CD4-positive, alpha-beta T cell (primary cell): Measurements from ENCODE around the gene BPGM. TPM values are rescaled to one million over a fixed set of nuclear protein-coding genes. Genes with fewer than 3 reads are reported as not detected.

Experiments
- ATAC-seq: fragments of 200-7000 bp; cut with Tn5 transposase; one replicate; pipeline ENCODE4 v1.10.0; 2022; ENCODE audit warnings: mild to moderate bottlenecking; ENCODE audit not compliant: poor library complexity
- CTCF ChIA-PET: fragments of 350-600 bp; sonication (Branson Sonifier 250); formaldehyde crosslinking; loops from one replicate; lab custom pipeline; 2021; ENCODE audit warnings: antibody characterized with exemption, inconsistent platforms; lab: Charles Lee
- POLR2A ChIA-PET: fragments of 350-600 bp; sonication (Branson Sonifier 250); formaldehyde crosslinking; loops from one replicate; lab custom pipeline; 2021; ENCODE audit warnings: antibody characterized with exemption, inconsistent platforms; lab: Charles Lee
- DNase-seq, 14 experiments: peaks; one replicate each; pipeline ENCODE4 v3.0.0-alpha.2; 2013 to 2020; ENCODE audit warnings: mixed read lengths in 2 of 14
- H3K27ac ChIP-seq, 2 donors: one replicate each; pipeline versions ENCODE4 v1.5.1 to v1.7.0; 2013; ENCODE audit warnings: low read length in 2 of 2, low read depth in 1 of 2, mild to moderate bottlenecking in 1 of 2
- H3K27me3 ChIP-seq, 2 experiments: 1 replicate in 1 of 2; 2 replicates in 1 of 2; pipeline versions ENCODE4 v1.6.1 to v1.7.0; 2013; ENCODE audit warnings: low read length in 2 of 2, control low read depth in 1 of 2, mild to moderate bottlenecking in 1 of 2, moderate library complexity in 1 of 2; ENCODE audit not compliant: insufficient read depth in 2 of 2, control insufficient read depth in 1 of 2
- H3K36me3 ChIP-seq: one replicate; pipeline ENCODE4 v1.6.1; 2013; ENCODE audit warnings: low read length, control low read depth; ENCODE audit not compliant: insufficient read depth
- H3K4me1 ChIP-seq: one replicate; pipeline ENCODE4 v1.6.1; 2013; ENCODE audit warnings: low read length, control low read depth; ENCODE audit not compliant: insufficient read depth
- H3K4me3 ChIP-seq: one replicate; pipeline ENCODE4 v1.5.1; 2013; ENCODE audit warnings: mild to moderate bottlenecking, low read length, moderate library complexity
- H3K9me3 ChIP-seq, 2 experiments: 1 replicate in 1 of 2; 2 replicates in 1 of 2; pipeline versions ENCODE4 v1.6.1 to v1.7.0; 2013; ENCODE audit warnings: low read length in 2 of 2, mild to moderate bottlenecking in 2 of 2, control low read depth in 1 of 2, moderate library complexity in 1 of 2; ENCODE audit not compliant: control insufficient read depth in 1 of 2, insufficient read depth in 1 of 2
- H3K27ac Mint-ChIP-seq: one replicate; pipeline ENCODE4 v1.8.0; 2020; ENCODE audit warnings: mixed read lengths
- H3K27me3 Mint-ChIP-seq: one replicate; pipeline ENCODE4 v1.8.0; 2021; ENCODE audit warnings: mixed read lengths
- H3K36me3 Mint-ChIP-seq: one replicate; pipeline ENCODE4 v1.8.0; 2021; ENCODE audit warnings: low read depth, mixed read lengths
- H3K4me1 Mint-ChIP-seq: one replicate; pipeline ENCODE4 v1.8.0; 2021; ENCODE audit warnings: low read depth, mixed read lengths
- H3K4me3 Mint-ChIP-seq: one replicate; pipeline ENCODE4 v1.8.0; 2020; ENCODE audit warnings: mild to moderate bottlenecking, mixed read lengths
- H3K9me3 Mint-ChIP-seq: one replicate; pipeline ENCODE4 v1.8.0; 2020; ENCODE audit warnings: mixed read lengths
- intact Hi-C, 2 experiments: fragments of 100-400 bp; cut with DNase I in 1 of 2; cut with micrococcal nuclease in 1 of 2; formaldehyde crosslinking; loops; one replicate each; pipeline versions ENCODE4 v1.15.1 to v1.9.0; 2023 to 2025; cut with DNase I, micrococcal nuclease
- total RNA-seq, 174 experiments: library from RNA in 2 of 174; stranded (reverse) in 2 of 174; gene quantifications; one replicate each; pipeline ENCODE4 v1.2.3 and lab custom pipeline; 2021 to 2026
- TF ChIP-seq, protein P1 (sequence below): fragments of 200-600 bp; IDR thresholded peaks from one replicate; pipeline ENCODE4 v1.8.0; 2022; ENCODE audit warnings: antibody characterized with exemption, mild to moderate bottlenecking

Gene BPGM
- total RNA-seq, 2 experiments from 2014 or later, result 46.3 to 46.6 TPM

DNA sequence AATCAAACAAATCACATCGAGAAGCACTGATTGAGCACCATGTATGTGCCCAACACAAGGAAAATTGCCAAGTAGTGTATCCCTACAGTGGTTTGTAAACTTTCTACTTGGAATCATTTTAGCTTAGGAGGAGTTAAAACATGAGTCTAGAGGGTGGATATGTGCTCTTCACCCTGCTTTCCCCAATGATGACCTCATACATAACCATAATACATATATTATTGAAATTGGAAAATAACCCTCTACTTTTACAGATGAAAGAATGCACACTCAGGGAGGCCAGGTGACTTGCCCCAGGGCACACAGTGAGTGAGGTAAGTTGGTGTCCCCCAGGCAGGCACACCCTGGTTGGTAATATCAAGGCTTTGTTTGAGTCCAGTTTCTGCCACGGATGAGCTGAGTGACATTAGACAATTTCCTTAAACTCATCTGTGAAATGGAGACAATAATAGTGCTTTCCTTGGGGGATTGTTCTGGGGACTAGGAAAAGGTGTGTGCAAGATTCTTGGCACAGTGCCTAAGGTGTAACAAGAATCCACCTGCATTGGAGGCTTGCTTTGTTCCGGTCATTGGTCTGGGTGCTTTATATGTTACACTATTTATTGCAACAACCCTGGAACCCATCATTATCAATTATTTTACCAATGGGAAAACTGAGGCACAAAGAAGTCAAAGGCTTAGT is 50.7 kb downstream of the BPGM start:
- ATAC-seq (no peak), DNase-seq (no peak)
- Histone ChIP-seq H3K27me3 (no peaks in the 10 kb centered on the region), H3K36me3 (no peaks in the 10 kb centered on the region), H3K4me1 (peaks cover under 1% of the 10 kb centered on the region), H3K4me3 (no peak overlapping the region), H3K27ac (no peak overlapping the region), H3K9me3 (no peaks in the 10 kb centered on the region)
- intact Hi-C loops, result no loop called here
- no peaks in the 10 kb centered on the region for H3K27me3 Mint-ChIP-seq
- H3K4me3 Mint-ChIP-seq, result no peak overlapping the region
- H3K9me3 Mint-ChIP-seq, result no peaks in the 10 kb centered on the region
- no peaks in the 10 kb centered on the region for H3K4me1 Mint-ChIP-seq
- no peaks in the 10 kb centered on the region for H3K36me3 Mint-ChIP-seq
- CTCF ChIA-PET, result interaction anchor here (2.0 kb wide), 1 partner anchor 64 kb away, joined by 6 read pairs; no protein-coding TSS in a partner anchor
- no peak overlapping the region for H3K27ac Mint-ChIP-seq
- POLR2A ChIA-PET, result no interaction called here
- TF ChIP-seq, protein P1, sequence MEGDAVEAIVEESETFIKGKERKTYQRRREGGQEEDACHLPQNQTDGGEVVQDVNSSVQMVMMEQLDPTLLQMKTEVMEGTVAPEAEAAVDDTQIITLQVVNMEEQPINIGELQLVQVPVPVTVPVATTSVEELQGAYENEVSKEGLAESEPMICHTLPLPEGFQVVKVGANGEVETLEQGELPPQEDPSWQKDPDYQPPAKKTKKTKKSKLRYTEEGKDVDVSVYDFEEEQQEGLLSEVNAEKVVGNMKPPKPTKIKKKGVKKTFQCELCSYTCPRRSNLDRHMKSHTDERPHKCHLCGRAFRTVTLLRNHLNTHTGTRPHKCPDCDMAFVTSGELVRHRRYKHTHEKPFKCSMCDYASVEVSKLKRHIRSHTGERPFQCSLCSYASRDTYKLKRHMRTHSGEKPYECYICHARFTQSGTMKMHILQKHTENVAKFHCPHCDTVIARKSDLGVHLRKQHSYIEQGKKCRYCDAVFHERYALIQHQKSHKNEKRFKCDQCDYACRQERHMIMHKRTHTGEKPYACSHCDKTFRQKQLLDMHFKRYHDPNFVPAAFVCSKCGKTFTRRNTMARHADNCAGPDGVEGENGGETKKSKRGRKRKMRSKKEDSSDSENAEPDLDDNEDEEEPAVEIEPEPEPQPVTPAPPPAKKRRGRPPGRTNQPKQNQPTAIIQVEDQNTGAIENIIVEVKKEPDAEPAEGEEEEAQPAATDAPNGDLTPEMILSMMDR, result no peak

DNA sequence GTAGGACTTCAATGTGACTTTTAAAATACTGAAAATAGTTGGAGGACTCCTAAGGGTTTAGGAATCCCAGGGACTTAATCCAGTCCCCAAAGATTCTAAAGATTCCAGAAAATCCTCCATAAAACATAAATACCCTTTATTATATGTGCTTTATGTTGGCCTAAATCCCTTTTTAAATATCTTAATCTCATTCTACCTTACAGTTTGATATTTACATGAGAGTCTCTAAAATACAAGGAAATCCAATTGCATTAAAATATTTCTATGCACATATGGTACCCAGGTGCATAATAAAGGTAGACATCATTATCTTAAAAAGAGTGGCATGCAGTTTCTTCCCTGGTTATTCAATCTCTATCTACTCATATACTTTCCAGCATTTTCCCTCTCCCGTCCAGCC is 51.8 kb downstream of the BPGM start:
- Histone ChIP-seq H3K36me3 (no peaks in the 10 kb centered on the region), H3K27me3 (no peaks in the 10 kb centered on the region), H3K9me3 (no peaks in the 10 kb centered on the region), H3K4me1 (no peaks in the 10 kb centered on the region), H3K27ac (no peak overlapping the region), H3K4me3 (no peak overlapping the region)
- DNase-seq (no peak), ATAC-seq (no peak)
- Mint-ChIP-seq H3K9me3 (no peaks in the 10 kb centered on the region), H3K27me3 (no peaks in the 10 kb centered on the region), H3K4me3 (no peak overlapping the region), H3K4me1 (no peaks in the 10 kb centered on the region), H3K27ac (no peak overlapping the region), H3K36me3 (no peaks in the 10 kb centered on the region)
- CTCF ChIA-PET, result interaction anchor here (2.0 kb wide), 1 partner anchor 66 kb away, joined by 4 read pairs; no protein-coding TSS in a partner anchor
- intact Hi-C loops, result no loop called here
- POLR2A ChIA-PET, result no interaction called here
- TF ChIP-seq, protein P1, result no peak

DNA sequence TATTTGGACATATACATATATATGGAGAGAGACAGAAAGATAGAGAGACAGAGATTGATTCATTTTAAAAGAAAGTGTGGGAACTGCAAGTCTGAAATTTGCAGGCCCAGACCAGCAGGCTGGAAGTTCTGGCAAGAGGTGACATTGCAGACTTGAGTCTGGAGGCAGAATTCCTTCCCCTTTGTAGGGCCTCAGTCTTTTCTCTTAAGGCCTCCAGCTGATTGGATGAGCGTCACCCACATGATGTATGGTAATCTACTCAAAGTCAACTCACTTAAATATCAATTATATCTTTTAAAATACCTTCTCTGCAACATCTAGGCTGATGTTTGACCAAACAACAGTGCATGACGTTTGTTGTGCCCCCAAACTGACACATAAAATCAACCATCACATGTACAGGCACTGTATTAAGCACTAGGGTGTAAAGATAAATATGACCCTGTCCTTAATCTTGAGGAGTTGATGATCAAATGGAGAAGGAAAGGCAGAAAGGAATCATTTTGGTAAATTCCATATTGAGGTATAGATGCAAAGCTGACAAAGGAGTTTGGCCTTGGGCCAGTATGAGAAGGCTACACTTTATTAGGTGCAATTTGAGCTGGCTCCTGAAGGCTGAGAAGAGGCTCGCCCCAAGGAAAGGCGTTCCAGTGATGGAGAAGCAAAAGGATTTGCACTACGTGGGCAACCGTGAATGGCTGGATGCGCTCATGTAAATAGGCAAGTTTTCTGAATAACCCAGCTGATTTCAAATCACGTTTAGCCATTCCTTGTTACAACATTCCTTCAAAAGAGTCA is 52.6 kb downstream of the BPGM start:
- intact Hi-C loops, result loop anchor here in 1 of 2 experiments (1.0 kb wide), 1 partner anchor 66 kb away; no protein-coding TSS in a partner anchor
- POLR2A ChIA-PET, result interaction anchor here (1.2 kb wide), 1 partner anchor 30 kb away, joined by 3 read pairs; no protein-coding TSS in a partner anchor
- no peak overlapping the region for H3K27ac Mint-ChIP-seq

More for the DNA sequence above, 52.6 kb downstream of the BPGM start:
- Histone ChIP-seq H3K36me3 (no peaks in the 10 kb centered on the region), H3K27me3 (no peaks in the 10 kb centered on the region), H3K27ac (no peak overlapping the region), H3K4me3 (no peak overlapping the region), H3K4me1 (no peaks in the 10 kb centered on the region), H3K9me3 (no peaks in the 10 kb centered on the region)
- TF ChIP-seq, protein P1, result no peak
- ATAC-seq (no peak), DNase-seq (no peak)
- Mint-ChIP-seq H3K9me3 (no peaks in the 10 kb centered on the region), H3K4me3 (no peak overlapping the region), H3K36me3 (no peaks in the 10 kb centered on the region), H3K27me3 (no peaks in the 10 kb centered on the region), H3K4me1 (no peaks in the 10 kb centered on the region)
- CTCF ChIA-PET, result interaction anchor here (2.0 kb wide), 1 partner anchor 66 kb away, joined by 4 read pairs; no protein-coding TSS in a partner anchor
